ENCODE data around the gene EIF4EBP2. TPM values are rescaled to one million over a fixed set of nuclear protein-coding genes. Genes with fewer than 3 reads are reported as not detected.

Gene EIF4EBP2
- total RNA-seq = 10 to 100 TPM; 38.3 to 70.0 TPM
- 10 to 100 TPM; 25.7 to 27.7 TPM for polyA plus RNA-seq

GRCh38 chr10:70404036-70404786, at the start of gene EIF4EBP2:
EIF4EBP2 (plus strand) TSS chr10:70404145; CDS start chr10:70404402, 257 bp downstream.
- no peaks in the 10 kb centered on the region for H3K9me3 ChIP-seq (ENCODE audit: control insufficient read depth in 4 of 4, low read length in 3 of 4)
- peak within 1 kb of the TSS; percentile 90 to 95 for H3K9ac ChIP-seq (ENCODE audit: low read depth in 1 of 2, low read length in 2 of 2)
- DNase-seq (ENCODE audit: low spot score) = peak; percentile 100
- peak within 1 kb of the TSS; percentile 78 to 95 (median 79) for H3K4me3 ChIP-seq (ENCODE audit: low read depth in 1 of 3, low read length in 3 of 3)
- peak within 1 kb of the TSS; percentile 88 to 99 for H3K27ac ChIP-seq (ENCODE audit: low read depth in 1 of 2, low read length in 2 of 2)
- peaks cover 6 to 26% (median 19%) of the 10 kb centered on the region in 4 donors for H3K4me1 ChIP-seq (ENCODE audit: control insufficient read depth in 4 of 4, insufficient read depth in 4 of 4, low read length in 3 of 4)
- TF ChIP-seq HNF4G (IDR thresholded peaks at IDR 0.05) (no peak), JUND (IDR thresholded peaks at IDR 0.05) (no peak), REST (IDR thresholded peaks at IDR 0.05) (peak; percentile 80), HNF4A (conservative IDR thresholded peaks at IDR 0.05) (no peak), FOXA2 (IDR thresholded peaks at IDR 0.05) (no peak), GABPA (IDR thresholded peaks at IDR 0.05 in 1 of 2, conservative IDR thresholded peaks at IDR 0.05 in 1 of 2) (peak; percentile 75 to 92), RXRA (IDR thresholded peaks at IDR 0.05) (no peak), NR2F2 (IDR thresholded peaks at IDR 0.05) (no peak), ATF3 (IDR thresholded peaks at IDR 0.05) (no peak), YY1 (IDR thresholded peaks at IDR 0.05) (peak; percentile 47), TAF1 (conservative IDR thresholded peaks at IDR 0.05) (peak; percentile 59), EGR1 (IDR thresholded peaks at IDR 0.05; ENCODE audit: low read depth in 2 of 2) (no peak), RAD21 (IDR thresholded peaks at IDR 0.05) (peak in 1 of 2 donors; percentile 13), MAX (IDR thresholded peaks at IDR 0.05) (no peak)
- H3K36me3 ChIP-seq (ENCODE audit: control insufficient read depth in 4 of 4, insufficient read depth in 3 of 4, low read depth in 1 of 4, low read length in 3 of 4) = no peaks in the 10 kb centered on the region
- WGBS = under 1% methylated on average over 103 of the region's 103 CpGs
- no peaks in the 10 kb centered on the region for H3K27me3 ChIP-seq (ENCODE audit: control insufficient read depth in 4 of 4, insufficient read depth in 4 of 4, low read length in 3 of 4)

- DNase-seq (ENCODE audit: low spot score) = no peak
- H3K27me3 ChIP-seq (ENCODE audit: control insufficient read depth in 4 of 4, insufficient read depth in 4 of 4, low read length in 3 of 4) = no peaks in the 10 kb centered on the region
- WGBS = 97% methylated on average over 5 of the region's 5 CpGs
- no peak overlapping the region for H3K27ac ChIP-seq (ENCODE audit: low read depth in 1 of 2, low read length in 2 of 2)
- H3K9ac ChIP-seq (ENCODE audit: low read depth in 1 of 2, low read length in 2 of 2) = no peak overlapping the region
- no peaks in the 10 kb centered on the region for H3K9me3 ChIP-seq (ENCODE audit: control insufficient read depth in 4 of 4, low read length in 3 of 4)
- H3K4me3 ChIP-seq (ENCODE audit: low read depth in 1 of 3, low read length in 3 of 3) = no peak overlapping the region
- H3K4me1 ChIP-seq (ENCODE audit: control insufficient read depth in 4 of 4, insufficient read depth in 4 of 4, low read length in 3 of 4) = peaks cover 3 to 27% (median 13%) of the 10 kb centered on the region in 4 donors
- TF ChIP-seq ZBTB33 (IDR thresholded peaks at IDR 0.05) (no peak), FOXA2 (IDR thresholded peaks at IDR 0.05) (no peak), JUND (IDR thresholded peaks at IDR 0.05) (no peak), RXRA (IDR thresholded peaks at IDR 0.05) (no peak), EGR1 (IDR thresholded peaks at IDR 0.05; ENCODE audit: low read depth in 2 of 2) (no peak)
- no peaks in the 10 kb centered on the region for H3K36me3 ChIP-seq (ENCODE audit: control insufficient read depth in 4 of 4, insufficient read depth in 3 of 4, low read depth in 1 of 4, low read length in 3 of 4)
Measured at GRCh38 chr10:70354556-70354955, 49.4 kb upstream of the EIF4EBP2 start.
